Fibroblast of lung (primary cell): Measurements from ENCODE around the gene FSTL5. TPM values are rescaled to one million over a fixed set of nuclear protein-coding genes. Genes with fewer than 3 reads are reported as not detected.

Experiments
- DNase-seq, 2 donors: peaks; one replicate each; pipeline versions ENCODE4 v3.0.0 to v3.0.0-alpha.2; 2010; ENCODE audit warnings: low read depth in 2 of 2
- H2AFZ ChIP-seq: 2 replicates; pipeline ENCODE4 v1.5.1; 2012; ENCODE audit warnings: low read length, control low read depth, inconsistent platforms
- H3K27ac ChIP-seq: 2 replicates; pipeline ENCODE4 v1.5.1; 2011; ENCODE audit warnings: low read length, control low read depth; ENCODE audit not compliant: insufficient read depth
- H3K27me3 ChIP-seq: 2 replicates; pipeline ENCODE4 v1.5.1; 2011; ENCODE audit warnings: mild to moderate bottlenecking, low read length; ENCODE audit not compliant: control insufficient read depth, insufficient read depth
- H3K36me3 ChIP-seq: 2 replicates; pipeline ENCODE4 v1.5.1; 2011; ENCODE audit warnings: low read length; ENCODE audit not compliant: control insufficient read depth, insufficient read depth
- H3K4me1 ChIP-seq: 2 replicates; pipeline ENCODE4 v1.5.1; 2011; ENCODE audit warnings: low read length; ENCODE audit not compliant: control insufficient read depth, insufficient read depth; ENCODE audit errors: extremely low read depth
- H3K4me2 ChIP-seq: 2 replicates; pipeline ENCODE4 v1.5.1; 2011; ENCODE audit warnings: low read length, control low read depth; ENCODE audit not compliant: insufficient read depth; ENCODE audit errors: extremely low read depth
- H3K4me3 ChIP-seq, 4 experiments: fragments of 200-600 bp in 1 of 4; sonication (generic) in 1 of 4; replicated peaks in 1 of 4; 2 replicates each; pipeline ENCODE4 v1.5.1; 2011 to 2016; ENCODE audit warnings: low read length in 4 of 4, low read depth in 3 of 4, mild to moderate bottlenecking in 3 of 4, control low read depth in 2 of 4, inconsistent platforms in 1 of 4, mixed read lengths in 1 of 4; ENCODE audit not compliant: insufficient read depth in 1 of 4; ENCODE audit errors: control extremely low read depth in 1 of 4
- H3K79me2 ChIP-seq: 2 replicates; pipeline ENCODE4 v1.5.1; 2012; ENCODE audit warnings: mild to moderate bottlenecking, low read length, inconsistent platforms; ENCODE audit not compliant: control insufficient read depth, insufficient read depth
- H3K9ac ChIP-seq: 2 replicates; pipeline ENCODE4 v1.5.1; 2011; ENCODE audit warnings: mild to moderate bottlenecking, low read length, control low read depth; ENCODE audit not compliant: insufficient read depth
- H3K9me3 ChIP-seq: 2 replicates; pipeline ENCODE4 v1.5.1; 2012; ENCODE audit warnings: low read depth, low read length; ENCODE audit not compliant: control insufficient read depth, insufficient read depth
- H4K20me1 ChIP-seq: 2 replicates; pipeline ENCODE4 v1.5.1; 2011; ENCODE audit warnings: low read length; ENCODE audit not compliant: control insufficient read depth, insufficient read depth; ENCODE audit errors: extremely low read depth
- EZH2 ChIP-seq: IDR thresholded peaks from 2 replicates; pipeline ENCODE4 v1.5.1; 2012; ENCODE audit warnings: low read length, control low read depth, mild to moderate bottlenecking; ENCODE audit errors: missing control alignments
- polyA plus RNA-seq, 2 donors: library from polyadenylated mRNA; depleted of rRNA in 1 of 2; stranded (reverse) in 1 of 2; unstranded in 1 of 2; fragments of >200 nt; gene quantifications; 2 replicates each; pipeline ENCODE4 v1.2.1, GENCODE V29; 2011 to 2012; ENCODE audit warnings: missing spikeins in 1 of 2
- total RNA-seq: library from RNA; depleted of rRNA; stranded (reverse); fragments of >200 nt; gene quantifications from 2 replicates; pipeline ENCODE4 v1.2.1, GENCODE V29; 2014
- TF ChIP-seq, protein P1 (sequence below), 2 donors: IDR thresholded peaks in 1 of 2; conservative IDR thresholded peaks in 1 of 2; 1 replicate in 1 of 2; 2 replicates in 1 of 2; pipeline ENCODE4 v1.5.1; 2011 to 2012; ENCODE audit warnings: low read length in 2 of 2, control low read depth in 1 of 2, inconsistent platforms in 1 of 2, low read depth in 1 of 2, mild to moderate bottlenecking in 1 of 2

The FSTL5 gene
- total and polyA plus RNA-seq, 2 donors (not counting 1 experiment from before 2014, with no cell fraction given): 0.11 to 0.33 TPM

GRCh38 chr4:162140051-162140683, 23.6 kb downstream of the FSTL5 start:
- Histone ChIP-seq H3K9me3 (no peaks in the 10 kb centered on the region), H3K4me3 (no peak overlapping the region), H3K4me1 (no peaks in the 10 kb centered on the region), H3K27me3 (no peaks in the 10 kb centered on the region), H4K20me1 (no peaks in the 10 kb centered on the region), H3K36me3 (no peaks in the 10 kb centered on the region), H3K27ac (no peak overlapping the region), H3K4me2 (no peak overlapping the region), H2AFZ (no peak overlapping the region), H3K9ac (no peak overlapping the region), H3K79me2 (no peaks in the 10 kb centered on the region)
- no peak for DNase-seq
- TF ChIP-seq, protein P1, sequence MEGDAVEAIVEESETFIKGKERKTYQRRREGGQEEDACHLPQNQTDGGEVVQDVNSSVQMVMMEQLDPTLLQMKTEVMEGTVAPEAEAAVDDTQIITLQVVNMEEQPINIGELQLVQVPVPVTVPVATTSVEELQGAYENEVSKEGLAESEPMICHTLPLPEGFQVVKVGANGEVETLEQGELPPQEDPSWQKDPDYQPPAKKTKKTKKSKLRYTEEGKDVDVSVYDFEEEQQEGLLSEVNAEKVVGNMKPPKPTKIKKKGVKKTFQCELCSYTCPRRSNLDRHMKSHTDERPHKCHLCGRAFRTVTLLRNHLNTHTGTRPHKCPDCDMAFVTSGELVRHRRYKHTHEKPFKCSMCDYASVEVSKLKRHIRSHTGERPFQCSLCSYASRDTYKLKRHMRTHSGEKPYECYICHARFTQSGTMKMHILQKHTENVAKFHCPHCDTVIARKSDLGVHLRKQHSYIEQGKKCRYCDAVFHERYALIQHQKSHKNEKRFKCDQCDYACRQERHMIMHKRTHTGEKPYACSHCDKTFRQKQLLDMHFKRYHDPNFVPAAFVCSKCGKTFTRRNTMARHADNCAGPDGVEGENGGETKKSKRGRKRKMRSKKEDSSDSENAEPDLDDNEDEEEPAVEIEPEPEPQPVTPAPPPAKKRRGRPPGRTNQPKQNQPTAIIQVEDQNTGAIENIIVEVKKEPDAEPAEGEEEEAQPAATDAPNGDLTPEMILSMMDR (conservative IDR thresholded peaks at IDR 0.05 in 1 of 2, IDR thresholded peaks at IDR 0.05 in 1 of 2; ENCODE audit: low read depth in 1 of 2, low read length in 2 of 2): no peak
- TF ChIP-seq EZH2: no peak

DNA sequence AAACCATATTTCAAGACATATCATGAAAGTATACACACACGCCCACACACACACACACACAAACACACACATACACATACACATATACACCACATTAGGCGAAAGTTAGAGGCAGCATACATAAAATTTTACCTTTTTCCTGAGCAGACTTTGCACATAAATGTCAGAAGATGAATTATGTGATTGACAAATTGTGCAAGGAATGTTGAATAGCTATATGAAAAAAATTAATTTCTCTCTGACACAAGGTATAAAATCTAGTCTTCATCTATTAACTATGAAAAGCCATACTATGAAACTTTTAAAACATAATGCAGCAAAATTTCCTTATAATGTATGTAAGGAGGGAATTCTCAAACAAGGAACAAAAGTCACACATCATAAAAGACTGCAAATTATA, 24.4 kb downstream of the FSTL5 start:
- Histone ChIP-seq H2AFZ (no peak overlapping the region), H4K20me1 (no peaks in the 10 kb centered on the region), H3K36me3 (no peaks in the 10 kb centered on the region), H3K9ac (no peak overlapping the region), H3K79me2 (no peaks in the 10 kb centered on the region), H3K27me3 (no peaks in the 10 kb centered on the region), H3K27ac (no peak overlapping the region), H3K4me3 (no peak overlapping the region), H3K9me3 (no peaks in the 10 kb centered on the region), H3K4me1 (no peaks in the 10 kb centered on the region), H3K4me2 (no peak overlapping the region)
- TF ChIP-seq, protein P1 (conservative IDR thresholded peaks at IDR 0.05 in 1 of 2, IDR thresholded peaks at IDR 0.05 in 1 of 2; ENCODE audit: low read depth in 1 of 2, low read length in 2 of 2): no peak
- no peak for TF ChIP-seq EZH2
- no peak for DNase-seq

DNA sequence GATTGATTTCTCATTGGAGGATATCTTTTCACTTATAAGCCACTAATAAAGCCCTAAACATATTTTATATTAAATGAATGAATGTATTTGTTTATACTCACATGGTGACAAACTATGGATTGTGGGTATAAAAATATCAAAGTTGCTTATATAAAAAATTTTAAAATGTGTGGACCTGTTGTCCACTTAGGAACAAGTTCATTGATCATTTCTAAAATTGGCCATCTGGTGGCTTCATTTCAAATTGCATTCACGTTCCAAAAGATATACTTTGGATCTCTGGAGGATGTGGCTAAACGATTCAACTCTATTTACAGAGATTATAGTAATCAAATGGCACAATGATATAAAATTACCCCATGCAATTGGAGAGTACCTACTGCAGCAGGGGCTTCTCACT, 32.5 kb downstream of the FSTL5 start:
- no peaks in the 10 kb centered on the region for H3K36me3 ChIP-seq
- no peak overlapping the region for H2AFZ ChIP-seq
- H3K4me3 ChIP-seq: no peak overlapping the region
- no peak for DNase-seq
- H3K27me3 ChIP-seq: no peaks in the 10 kb centered on the region
- no peak overlapping the region for H3K27ac ChIP-seq
- no peaks in the 10 kb centered on the region for H4K20me1 ChIP-seq
- no peaks in the 10 kb centered on the region for H3K79me2 ChIP-seq
- H3K4me1 ChIP-seq: no peaks in the 10 kb centered on the region
- no peak overlapping the region for H3K4me2 ChIP-seq
- H3K9ac ChIP-seq: no peak overlapping the region
- H3K9me3 ChIP-seq: no peaks in the 10 kb centered on the region
- TF ChIP-seq EZH2: no peak
- TF ChIP-seq, protein P1 (conservative IDR thresholded peaks at IDR 0.05 in 1 of 2, IDR thresholded peaks at IDR 0.05 in 1 of 2; ENCODE audit: low read depth in 1 of 2, low read length in 2 of 2): no peak
